Spleen (tissue), 11 donors: Measurements from ENCODE around the gene CFHR5. TPM values are rescaled to one million over a fixed set of nuclear protein-coding genes. Genes with fewer than 3 reads are reported as not detected.
"Not testable (repeated sequence)": the region's sequence is repeated elsewhere in the genome, so short reads cannot be mapped to it uniquely, and the experiment has no call there.

Experiments used
- DNase-seq: peaks from one replicate; pipeline ENCODE4 v3.0.0-alpha.2; 2020
- H3K27ac ChIP-seq, 8 donors: fragments of 200-600 bp; sonication (generic) in 7 of 8; 1 replicate in 4 of 8; 2 replicates in 4 of 8; pipeline versions ENCODE4 v1.5.0 to v1.8.0; 2016 to 2021; ENCODE audit warnings: inconsistent platforms in 4 of 8, mild to moderate bottlenecking in 4 of 8, moderate library complexity in 1 of 8
- H3K27me3 ChIP-seq, 7 donors: fragments of 200-600 bp; sonication (generic) in 6 of 7; replicated peaks in 1 of 7; 1 replicate in 4 of 7; 2 replicates in 3 of 7; pipeline versions ENCODE4 v1.5.0 to v1.8.0; 2016 to 2021; ENCODE audit warnings: inconsistent platforms in 3 of 7, mild to moderate bottlenecking in 1 of 7
- H3K36me3 ChIP-seq, 6 donors: fragments of 200-600 bp; sonication (generic) in 5 of 6; 1 replicate in 4 of 6; 2 replicates in 2 of 6; pipeline versions ENCODE4 v1.5.0 to v1.8.0; 2016 to 2021; ENCODE audit warnings: inconsistent platforms in 2 of 6
- H3K4me1 ChIP-seq, 6 donors: fragments of 200-600 bp; sonication (generic) in 5 of 6; 1 replicate in 3 of 6; 2 replicates in 3 of 6; pipeline versions ENCODE4 v1.5.0 to v1.8.0; 2016 to 2021; ENCODE audit warnings: inconsistent platforms in 3 of 6
- H3K4me3 ChIP-seq, 8 donors: fragments of 200-600 bp; sonication (generic) in 7 of 8; 1 replicate in 4 of 8; 2 replicates in 4 of 8; pipeline versions ENCODE4 v1.5.0 to v1.8.0; 2016 to 2021; ENCODE audit warnings: inconsistent platforms in 4 of 8, mild to moderate bottlenecking in 4 of 8, moderate library complexity in 2 of 8
- H3K9me3 ChIP-seq, 8 donors: fragments of 200-600 bp; sonication (generic) in 7 of 8; 1 replicate in 4 of 8; 2 replicates in 4 of 8; pipeline versions ENCODE4 v1.5.0 to v1.8.0; 2016 to 2021; ENCODE audit warnings: inconsistent platforms in 4 of 8
- CTCF ChIP-seq, 11 experiments: fragments of 200-600 bp in 7 of 11; fragments of 450-650 bp in 4 of 11; sonication (generic) in 4 of 11; IDR thresholded peaks in 8 of 11; conservative IDR thresholded peaks in 3 of 11; 1 replicate in 7 of 11; 2 replicates in 4 of 11; pipeline versions ENCODE4 v1.4.0 to v1.8.0; 2016 to 2021; ENCODE audit warnings: antibody characterized with exemption in 11 of 11, inconsistent platforms in 4 of 11, mild to moderate bottlenecking in 1 of 11
- POLR2A ChIP-seq, 3 donors: fragments of 450-650 bp; IDR thresholded peaks; one replicate each; pipeline ENCODE4 v1.5.1; 2017; ENCODE audit warnings: antibody characterized with exemption in 3 of 3, mild to moderate bottlenecking in 1 of 3
- POLR2AphosphoS5 ChIP-seq, 3 donors: sonication (generic); formaldehyde crosslinking; IDR thresholded peaks; one replicate each; pipeline ENCODE4 v1.5.1; 2017; ENCODE audit warnings: antibody characterized with exemption in 3 of 3
- whole genome bisulfite sequencing, 5 donors: extraction: QIAGEN DNeasy Blood & Tissue Kit in 3 of 5; methylation state at CpG; one replicate each; pipeline versions ENCODE4 v1.1.5 to v1.1.7; 2013 to 2018; 5-methylcytosine and 5-hydroxymethylcytosine counted together
- intact Hi-C: fragments of 100-400 bp; cut with DNase I; formaldehyde crosslinking; loops from one replicate; pipeline ENCODE4 v1.15.0; 2023; ENCODE audit warnings: low total_unique reads
- polyA plus RNA-seq, 3 donors: library from polyadenylated mRNA; stranded (reverse); fragments of 200-250 nt; gene quantifications; one replicate each; pipeline ENCODE4 v1.2.1, GENCODE V29; 2013
- total RNA-seq, 7 donors: library from RNA; depleted of rRNA in 3 of 7; stranded (reverse); fragments of >200 nt in 3 of 7; fragmentation: NEBNext Ultra II Directional in 4 of 7; extraction: Animal tissue kit (Norgen Biotek cat#: 25700) in 4 of 7; gene quantifications; one replicate each; pipeline versions ENCODE4 v1.1.0 to v1.2.1, GENCODE V29; 2016 to 2021
- donor health status: healthy with polysubstance abuse.
- donor health status: DM: no; HTN: no; CAD: no; lungs with moderate emphysema.
- donor health status: DM: no; HTN: no; CAD: no.
- donor health status: Bipolar disorder and iron deficiency.
- donor health status: healthy.
- donor health status: DM: no; HTN: no; CAD: no.
- donor health status: DM: yes; HTN: yes; CAD: no.

The CFHR5 gene
- total and polyA plus RNA-seq, 10 donors, result not detected

- WGBS, 5 donors, result 61 to 73% (median 70%) methylated on average over 8 of the region's 8 CpGs
- intact Hi-C loops, result no loop called here
Measured at GRCh38 chr1:197017558-197018146, 40.3 kb downstream of the CFHR5 start.

GRCh38 chr1:197021716-197022115, 44.4 kb downstream of the CFHR5 start:
- Histone ChIP-seq H3K4me1 (no peaks in the 10 kb centered on the region), H3K9me3 (no peaks in the 10 kb centered on the region), H3K27ac (no peak overlapping the region), H3K27me3 (no peaks in the 10 kb centered on the region), H3K4me3 (no peak overlapping the region), H3K36me3 (no peaks in the 10 kb centered on the region)
- 26 to 34% (median 28%) methylated on average over 4 of the region's 4 CpGs for WGBS, 5 donors
- TF ChIP-seq CTCF (IDR thresholded peaks at IDR 0.05 in 8 of 11, conservative IDR thresholded peaks at IDR 0.05 in 3 of 11), result no peak
- no peak for TF ChIP-seq POLR2A (IDR thresholded peaks at IDR 0.05)
- no peak for DNase-seq
- intact Hi-C loops, result no loop called here

More at GRCh38 chr1:197017558-197018146, 40.3 kb downstream of the CFHR5 start:
- Histone ChIP-seq H3K4me1 (no peaks in the 10 kb centered on the region), H3K9me3 (no peaks in the 10 kb centered on the region), H3K27ac (no peak overlapping the region), H3K36me3 (no peaks in the 10 kb centered on the region), H3K4me3 (no peak overlapping the region), H3K27me3 (no peaks in the 10 kb centered on the region)
- no peak for DNase-seq
- no peak for TF ChIP-seq POLR2AphosphoS5 (IDR thresholded peaks at IDR 0.05)
- TF ChIP-seq CTCF (IDR thresholded peaks at IDR 0.05 in 8 of 11, conservative IDR thresholded peaks at IDR 0.05 in 3 of 11), result no peak
- TF ChIP-seq POLR2A (IDR thresholded peaks at IDR 0.05), result no peak

GRCh38 chr1:197024460-197024859, 47.1 kb downstream of the CFHR5 start:
- Histone ChIP-seq H3K9me3 (no peaks in the 10 kb centered on the region), H3K27ac (no peak overlapping the region), H3K36me3 (no peaks in the 10 kb centered on the region), H3K4me1 (no peaks in the 10 kb centered on the region), H3K4me3 (no peak overlapping the region), H3K27me3 (no peaks in the 10 kb centered on the region)
- DNase-seq, result no peak
- no peak for TF ChIP-seq POLR2AphosphoS5 (IDR thresholded peaks at IDR 0.05)
- WGBS, 5 donors, result 52 to 97% (median 90%) methylated on average over 1 of the region's 1 CpG
- intact Hi-C loops, result no loop called here

- TF ChIP-seq POLR2AphosphoS5 (IDR thresholded peaks at IDR 0.05), result no peak
- TF ChIP-seq CTCF (IDR thresholded peaks at IDR 0.05 in 8 of 11, conservative IDR thresholded peaks at IDR 0.05 in 3 of 11), result no peak
- no peak for TF ChIP-seq POLR2A (IDR thresholded peaks at IDR 0.05)
- no peak for DNase-seq
- Histone ChIP-seq H3K27ac (no peak overlapping the region), H3K4me3 (no peak overlapping the region), H3K36me3 (no peaks in the 10 kb centered on the region), H3K27me3 (no peaks in the 10 kb centered on the region), H3K9me3 (no peaks in the 10 kb centered on the region), H3K4me1 (no peaks in the 10 kb centered on the region)
- intact Hi-C loops, result no loop called here
- WGBS, 5 donors, result 87 to 92% (median 88%) methylated on average over 6 of the region's 6 CpGs
Measured at GRCh38 chr1:197027359-197027758, 50.0 kb downstream of the CFHR5 start.

- H3K27me3 ChIP-seq, result no peaks in the 10 kb centered on the region
- H3K36me3 ChIP-seq, result no peaks in the 10 kb centered on the region
- H3K9me3 ChIP-seq, result no peaks in the 10 kb centered on the region
- no peaks in the 10 kb centered on the region for H3K4me1 ChIP-seq
- H3K27ac ChIP-seq, result no peak overlapping the region
- no peak overlapping the region for H3K4me3 ChIP-seq
- DNase-seq, result no peak
- intact Hi-C loops, result no loop called here
- no peak for TF ChIP-seq POLR2A (IDR thresholded peaks at IDR 0.05)
- TF ChIP-seq CTCF (IDR thresholded peaks at IDR 0.05 in 8 of 11, conservative IDR thresholded peaks at IDR 0.05 in 3 of 11), result no peak
- TF ChIP-seq POLR2AphosphoS5 (IDR thresholded peaks at IDR 0.05), result no peak
Measured at GRCh38 chr1:197029749-197030148, 52.4 kb downstream of the CFHR5 start.

- H3K27ac ChIP-seq, DNase-seq, H3K4me1 ChIP-seq, H3K27me3 ChIP-seq, H3K36me3 ChIP-seq, intact Hi-C loops, H3K4me3 ChIP-seq, H3K9me3 ChIP-seq: not testable (repeated sequence)
- 77 to 92% (median 83%) methylated on average over 6 of the region's 6 CpGs for WGBS, 5 donors
Measured at GRCh38 chr1:197034631-197035339, 57.4 kb downstream of the CFHR5 start.
